ENCODE measurements around the gene POU2F2.

The POU2F2 gene

DNA sequence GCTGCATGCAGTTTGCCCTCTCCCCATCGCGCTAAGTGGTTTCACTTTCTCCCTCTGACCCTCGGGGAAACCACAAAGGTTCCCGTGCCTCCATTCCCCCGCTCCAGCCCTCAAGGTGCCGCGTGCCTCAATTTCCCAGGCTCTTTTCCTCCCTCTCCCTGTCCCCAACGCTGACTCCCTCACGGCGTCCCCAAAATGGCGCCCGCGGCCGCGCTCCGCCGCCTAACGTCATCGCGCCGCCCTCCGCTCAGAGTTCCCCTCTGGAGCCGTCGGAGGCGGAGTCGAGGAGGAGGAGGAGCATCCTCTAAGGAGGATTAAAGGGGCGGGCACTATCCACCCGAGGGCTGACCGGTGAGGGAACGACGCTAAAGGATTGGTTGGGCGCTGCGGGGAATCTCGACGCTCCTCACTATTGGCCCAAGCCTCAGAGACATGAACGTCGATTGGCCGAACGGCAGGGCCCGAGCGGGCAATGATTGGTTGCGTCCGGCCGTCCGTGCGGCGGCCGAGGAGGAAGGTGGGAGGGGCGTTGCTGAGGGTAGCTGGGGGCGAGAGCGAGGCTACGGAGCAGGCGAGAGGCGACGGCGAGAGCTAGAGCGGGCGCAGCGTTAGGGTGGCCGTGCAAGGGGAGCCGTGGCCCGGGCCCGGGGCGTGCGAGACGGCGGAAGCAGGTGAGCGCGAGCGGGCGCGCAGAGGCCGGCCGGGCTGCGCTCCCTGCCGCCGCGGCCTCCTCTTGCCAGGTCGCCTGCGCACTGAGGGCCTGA lies 56.4 kb downstream of the POU2F2 start, which contains the start of gene ZNF574:
ZNF574 (plus strand) TSS at position 551 of the 764 bp plus-strand sequence. CDS start 2,441 bp downstream, outside the sequence.
- TF ChIP-seq, protein P1, sequence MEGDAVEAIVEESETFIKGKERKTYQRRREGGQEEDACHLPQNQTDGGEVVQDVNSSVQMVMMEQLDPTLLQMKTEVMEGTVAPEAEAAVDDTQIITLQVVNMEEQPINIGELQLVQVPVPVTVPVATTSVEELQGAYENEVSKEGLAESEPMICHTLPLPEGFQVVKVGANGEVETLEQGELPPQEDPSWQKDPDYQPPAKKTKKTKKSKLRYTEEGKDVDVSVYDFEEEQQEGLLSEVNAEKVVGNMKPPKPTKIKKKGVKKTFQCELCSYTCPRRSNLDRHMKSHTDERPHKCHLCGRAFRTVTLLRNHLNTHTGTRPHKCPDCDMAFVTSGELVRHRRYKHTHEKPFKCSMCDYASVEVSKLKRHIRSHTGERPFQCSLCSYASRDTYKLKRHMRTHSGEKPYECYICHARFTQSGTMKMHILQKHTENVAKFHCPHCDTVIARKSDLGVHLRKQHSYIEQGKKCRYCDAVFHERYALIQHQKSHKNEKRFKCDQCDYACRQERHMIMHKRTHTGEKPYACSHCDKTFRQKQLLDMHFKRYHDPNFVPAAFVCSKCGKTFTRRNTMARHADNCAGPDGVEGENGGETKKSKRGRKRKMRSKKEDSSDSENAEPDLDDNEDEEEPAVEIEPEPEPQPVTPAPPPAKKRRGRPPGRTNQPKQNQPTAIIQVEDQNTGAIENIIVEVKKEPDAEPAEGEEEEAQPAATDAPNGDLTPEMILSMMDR (IDR thresholded peaks at IDR 0.05; ENCODE audit: low read length, missing control alignments): no peak
- peak; percentile 99 for DNase-seq (ENCODE audit: low read depth)

GRCh38 chr19:42075364-42075615 lies 57.0 kb downstream of the POU2F2 start:
- peak overlapping the region; percentile 81 for H3K4me3 ChIP-seq (replicated peaks; ENCODE audit: low read depth, low read length)
- TF ChIP-seq, protein P1 (IDR thresholded peaks at IDR 0.05; ENCODE audit: low read length, missing control alignments): no peak
- DNase-seq (ENCODE audit: low read depth): peak; percentile 11

More for the DNA sequence above, 56.4 kb downstream of the POU2F2 start, which contains the start of gene ZNF574:
- peak within 1 kb of the TSS; percentile 81 for H3K4me3 ChIP-seq (replicated peaks; ENCODE audit: low read depth, low read length)

DNA sequence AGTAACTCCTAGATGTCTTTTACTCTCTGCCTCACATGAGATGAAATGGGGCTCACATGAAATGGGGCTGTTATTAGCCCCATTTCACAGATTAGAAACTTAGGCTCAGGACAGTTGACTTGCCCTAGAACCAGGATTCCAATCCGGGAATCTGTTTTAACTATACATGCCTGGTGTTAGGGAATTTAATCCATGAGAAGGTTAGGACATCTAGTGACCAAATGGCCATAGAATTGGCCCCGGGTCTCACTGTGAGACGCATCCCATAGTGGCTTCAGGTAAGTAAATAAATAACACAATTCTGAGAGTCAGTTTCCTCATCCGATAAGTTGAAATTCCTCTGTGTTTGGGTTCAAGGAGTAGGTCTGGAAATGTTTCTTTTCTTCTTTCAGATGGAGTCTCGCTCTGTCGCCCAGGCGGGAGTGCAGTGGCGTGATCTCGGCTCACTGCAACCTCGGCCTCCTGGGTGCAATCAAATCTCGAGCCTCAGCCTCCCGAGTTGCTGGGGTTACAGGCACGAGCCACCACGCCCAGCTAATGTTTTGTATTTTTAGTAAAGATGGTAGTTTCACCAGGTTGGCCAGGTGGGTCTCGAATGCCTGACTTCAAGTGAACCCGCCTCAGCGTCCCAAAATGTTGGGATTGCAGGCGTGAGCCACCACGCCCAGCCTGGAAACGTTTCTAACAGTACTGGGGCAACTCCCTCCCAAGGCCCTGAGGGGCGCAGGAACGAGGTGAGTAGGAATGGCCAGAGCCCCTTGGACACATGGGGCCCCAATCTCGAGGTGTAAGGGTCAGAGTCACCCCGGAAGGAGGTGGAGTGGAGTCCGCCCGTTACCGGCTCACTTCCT lies 57.5 kb downstream of the POU2F2 start:
- DNase-seq (ENCODE audit: low read depth): no peak
- peak overlapping the region; percentile 81 for H3K4me3 ChIP-seq (replicated peaks; ENCODE audit: low read depth, low read length)
- TF ChIP-seq, protein P1 (IDR thresholded peaks at IDR 0.05; ENCODE audit: low read length, missing control alignments): no peak

- TF ChIP-seq, protein P1 (IDR thresholded peaks at IDR 0.05; ENCODE audit: low read length, missing control alignments): no peak
- DNase-seq (ENCODE audit: low read depth): no peak
- H3K4me3 ChIP-seq (replicated peaks; ENCODE audit: low read depth, low read length): no peak overlapping the region
These were observed 61.0 kb downstream of the POU2F2 start for GRCh38 chr19:42071247-42071646.

GRCh38 chr19:42069619-42070351 lies 62.5 kb downstream of the POU2F2 start, which contains the start of gene GRIK5:
Gene GRIK5 (minus strand): TSS chr19:42070206. CDS start chr19:42065770, 4,436 bp downstream.
- no peak for DNase-seq (ENCODE audit: low read depth)
- TF ChIP-seq, protein P1 (IDR thresholded peaks at IDR 0.05; ENCODE audit: low read length, missing control alignments): no peak
- H3K4me3 ChIP-seq (replicated peaks; ENCODE audit: low read depth, low read length): no peak within 1 kb of the TSS

DNA sequence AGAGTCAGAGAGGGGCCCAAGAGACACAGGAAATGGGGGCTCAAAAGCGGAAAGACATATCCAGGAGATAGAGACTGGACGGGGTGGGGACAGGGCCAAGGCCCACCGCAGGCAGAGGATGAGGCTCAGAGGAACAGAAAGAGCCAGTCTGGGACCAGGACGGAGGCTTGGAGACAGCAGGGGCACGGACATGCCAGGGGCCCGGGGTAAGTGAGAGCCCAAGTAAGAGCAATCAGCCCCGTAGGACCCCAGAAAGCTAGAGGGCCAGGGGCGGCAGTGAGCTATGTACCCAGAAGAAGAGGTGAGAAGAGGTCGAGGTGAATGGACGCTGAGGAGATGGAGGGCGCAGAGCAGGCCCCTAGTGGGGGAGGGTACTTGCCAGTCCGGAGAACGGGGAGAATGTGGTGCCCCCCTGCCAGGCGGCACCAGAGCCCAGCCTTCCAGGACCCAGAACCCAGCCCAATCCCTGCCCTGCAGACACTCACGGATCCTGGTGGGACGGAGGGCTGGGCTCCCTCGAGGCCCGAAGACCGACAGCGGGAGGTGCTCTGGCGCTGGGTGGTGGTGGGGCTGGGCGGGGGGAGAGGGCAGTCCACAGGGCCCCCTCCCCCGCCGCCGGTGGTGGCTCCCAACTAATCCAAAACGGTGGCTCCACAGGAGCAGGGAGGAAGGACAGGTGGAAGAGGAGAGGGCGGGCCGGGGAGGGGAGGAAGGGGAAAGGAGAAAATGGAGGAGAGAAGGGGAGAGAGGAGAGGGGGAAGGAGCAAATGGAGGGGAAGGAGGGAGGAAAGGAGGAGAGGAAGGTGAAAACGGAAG lies 63.3 kb downstream of the POU2F2 start:
- H3K4me3 ChIP-seq (replicated peaks; ENCODE audit: low read depth, low read length): no peak overlapping the region
- no peak for DNase-seq (ENCODE audit: low read depth)
- TF ChIP-seq, protein P1 (IDR thresholded peaks at IDR 0.05; ENCODE audit: low read length, missing control alignments): no peak
